WTC11 (cell line): ENCODE data around the gene CD209. TPM values are rescaled to one million over a fixed set of nuclear protein-coding genes. Genes with fewer than 3 reads are reported as not detected.

ENCODE experiments used
- ATAC-seq: fragments of 200-7000 bp; cut with Tn5 transposase; 2 replicates; pipeline ENCODE4 v1.10.0; 2021; ENCODE audit warnings: mild to moderate bottlenecking, moderate library complexity
- CTCF ChIA-PET: fragments of 300-600 bp; sonication (Branson Sonifier 250); formaldehyde crosslinking; loops from one replicate; lab custom pipeline; 2021; ENCODE audit warnings: antibody characterized with exemption; lab: Charles Lee
- POLR2A ChIA-PET: fragments of 350-600 bp; sonication (Branson Sonifier 250); formaldehyde crosslinking; loops from one replicate; lab custom pipeline; 2021; ENCODE audit warnings: antibody characterized with exemption; lab: Charles Lee
- DNase-seq: peaks from one replicate; pipeline ENCODE4 v3.0.0; 2021; ENCODE audit warnings: low spot score
- H3K27ac Mint-ChIP-seq: 2 replicates; pipeline ENCODE4 v1.8.0; 2021; ENCODE audit warnings: mixed read lengths
- H3K27me3 Mint-ChIP-seq: 2 replicates; pipeline ENCODE4 v1.8.0; 2021; ENCODE audit warnings: low read depth, mild to moderate bottlenecking, moderate library complexity, mixed read lengths
- H3K36me3 Mint-ChIP-seq: 2 replicates; pipeline ENCODE4 v1.8.0; 2021; ENCODE audit warnings: mixed read lengths
- H3K4me1 Mint-ChIP-seq: 2 replicates; pipeline ENCODE4 v1.8.0; 2022; ENCODE audit warnings: mixed read lengths
- H3K4me3 Mint-ChIP-seq: 2 replicates; pipeline ENCODE4 v1.8.0; 2021; ENCODE audit warnings: mild to moderate bottlenecking, moderate library complexity, mixed read lengths
- H3K9me3 Mint-ChIP-seq: 2 replicates; pipeline ENCODE4 v1.8.0; 2021; ENCODE audit warnings: mixed read lengths
- CBFB ChIP-seq: sonication (generic); formaldehyde crosslinking; IDR thresholded peaks from 2 replicates; pipeline ENCODE4 v1.8.1; 2022; ENCODE audit warnings: mild to moderate bottlenecking, low read depth, missing genetic modification reagents
- CREB1 ChIP-seq: sonication (generic); formaldehyde crosslinking; IDR thresholded peaks from 2 replicates; pipeline ENCODE4 v1.8.0; 2023; ENCODE audit warnings: mild to moderate bottlenecking, missing genetic modification reagents
- E2F1 ChIP-seq: sonication (generic); formaldehyde crosslinking; IDR thresholded peaks from 2 replicates; pipeline ENCODE4 v1.8.0; 2022; ENCODE audit warnings: mild to moderate bottlenecking, missing genetic modification reagents
- ELF4 ChIP-seq: sonication (generic); formaldehyde crosslinking; IDR thresholded peaks from 2 replicates; pipeline ENCODE4 v1.8.1; 2022; ENCODE audit warnings: low read depth, mild to moderate bottlenecking, moderate library complexity, missing genetic modification reagents
- ESRRA ChIP-seq: sonication (generic); formaldehyde crosslinking; IDR thresholded peaks from 2 replicates; pipeline ENCODE4 v1.8.1; 2022; ENCODE audit warnings: mild to moderate bottlenecking, missing genetic modification reagents, borderline replicate concordance
- ETV6 ChIP-seq: sonication (generic); formaldehyde crosslinking; IDR thresholded peaks from 2 replicates; pipeline ENCODE4 v1.8.1; 2022; ENCODE audit warnings: mild to moderate bottlenecking, missing genetic modification reagents
- GTF2I ChIP-seq: fragments of 250-450 bp; sonication (Bioruptor Pico); conservative IDR thresholded peaks from 2 replicates; pipeline ENCODE4 v1.4.0; 2021; ENCODE audit warnings: mild to moderate bottlenecking
- NFATC4 ChIP-seq: fragments of 250-450 bp; sonication (Bioruptor Pico); IDR thresholded peaks from 2 replicates; pipeline ENCODE4 v1.9.0; 2021; ENCODE audit warnings: mild to moderate bottlenecking
- NFYB ChIP-seq: sonication (generic); formaldehyde crosslinking; conservative IDR thresholded peaks from 2 replicates; pipeline ENCODE4 v1.8.0; 2022; ENCODE audit warnings: low read depth, missing genetic modification reagents
- SOX15 ChIP-seq: fragments of 250-450 bp; sonication (Bioruptor Pico); IDR thresholded peaks from 2 replicates; pipeline ENCODE4 v1.9.0; 2021; ENCODE audit warnings: mild to moderate bottlenecking
- SP1 ChIP-seq: sonication (generic); formaldehyde crosslinking; conservative IDR thresholded peaks from 2 replicates; pipeline ENCODE4 v1.8.1; 2022; ENCODE audit warnings: missing genetic modification reagents
- STAT6 ChIP-seq: sonication (generic); formaldehyde crosslinking; conservative IDR thresholded peaks from 2 replicates; pipeline ENCODE4 v1.8.1; 2023; ENCODE audit warnings: mild to moderate bottlenecking, low read depth, missing genetic modification reagents, moderate library complexity
- TCF7 ChIP-seq: sonication (generic); formaldehyde crosslinking; IDR thresholded peaks from 2 replicates; pipeline ENCODE4 v1.8.0; 2022; ENCODE audit warnings: mild to moderate bottlenecking, low read depth, missing genetic modification reagents, moderate library complexity
- ZNF232 ChIP-seq: sonication (generic); formaldehyde crosslinking; IDR thresholded peaks from 2 replicates; pipeline ENCODE4 v1.8.0; 2022; ENCODE audit warnings: mild to moderate bottlenecking, missing genetic modification reagents
- ZNF263 ChIP-seq: sonication (generic); formaldehyde crosslinking; IDR thresholded peaks from 2 replicates; pipeline ENCODE4 v1.8.1; 2022; ENCODE audit warnings: low read depth, mild to moderate bottlenecking, moderate library complexity, missing genetic modification reagents
- total RNA-seq: library from RNA; stranded (reverse); gene quantifications from 3 replicates; pipeline ENCODE4 v1.2.3, GENCODE V29; 2021
- TF ChIP-seq, protein P1 (sequence below): fragments of 250-450 bp; sonication (Bioruptor Pico); IDR thresholded peaks from 2 replicates; pipeline ENCODE4 v1.9.0; 2021; ENCODE audit warnings: mild to moderate bottlenecking
- TF ChIP-seq, protein P2 (sequence below): sonication (generic); formaldehyde crosslinking; IDR thresholded peaks from 2 replicates; pipeline ENCODE4 v1.8.1; 2023; ENCODE audit warnings: mild to moderate bottlenecking, missing genetic modification reagents
- TF ChIP-seq, protein P3 (sequence below): sonication (generic); formaldehyde crosslinking; IDR thresholded peaks from 2 replicates; pipeline ENCODE4 v1.8.1; 2023; ENCODE audit warnings: mild to moderate bottlenecking, moderate library complexity, missing genetic modification reagents
- TF ChIP-seq, protein P4 (sequence below): fragments of 250-450 bp; sonication (Bioruptor Pico); IDR thresholded peaks from 2 replicates; pipeline ENCODE4 v1.9.0; 2021; ENCODE audit warnings: mild to moderate bottlenecking, borderline replicate concordance

Gene CD209
- total RNA-seq, 1 experiment from 2014 or later: not detected

DNA sequence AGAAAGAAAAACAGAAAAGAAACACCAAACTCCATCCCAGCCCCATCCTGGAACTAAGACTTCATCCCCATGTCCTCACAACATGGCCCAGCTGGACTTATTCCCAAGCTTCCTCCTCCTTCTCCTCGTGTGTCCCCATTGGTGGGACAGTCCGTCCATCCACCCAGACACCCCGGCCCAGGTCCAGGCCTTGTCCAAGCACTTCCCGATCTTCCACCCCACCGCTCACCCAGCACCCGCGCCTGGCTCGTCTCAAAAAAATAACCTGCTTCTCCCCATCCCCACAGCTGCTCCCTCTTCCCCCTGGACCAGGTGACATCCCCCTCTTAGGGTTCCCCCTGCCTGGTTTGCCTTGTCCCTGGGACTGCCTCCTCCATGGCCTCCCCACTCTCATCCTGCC is 44.0 kb downstream of the CD209 start:
- H3K27ac Mint-ChIP-seq: no peak overlapping the region
- CTCF ChIA-PET: interaction anchor here (0.7 to 1.0 kb wide), 3 partner anchors 22 to 135 kb away, joined by 4 to 6 read pairs (median 4); partner anchors contain the start of gene TRAPPC5
- TF ChIP-seq, protein P1, sequence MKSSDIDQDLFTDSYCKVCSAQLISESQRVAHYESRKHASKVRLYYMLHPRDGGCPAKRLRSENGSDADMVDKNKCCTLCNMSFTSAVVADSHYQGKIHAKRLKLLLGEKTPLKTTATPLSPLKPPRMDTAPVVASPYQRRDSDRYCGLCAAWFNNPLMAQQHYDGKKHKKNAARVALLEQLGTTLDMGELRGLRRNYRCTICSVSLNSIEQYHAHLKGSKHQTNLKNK (CRISPR knock-in tag): no peak
- TF ChIP-seq GTF2I (CRISPR knock-in tag) (no peak), NFATC4 (CRISPR knock-in tag) (no peak), NFYB (CRISPR knock-in tag) (no peak), ELF4 (CRISPR knock-in tag) (no peak), STAT6 (CRISPR knock-in tag) (no peak), CREB1 (CRISPR knock-in tag) (no peak), CBFB (CRISPR knock-in tag) (no peak), TCF7 (CRISPR knock-in tag) (no peak), ZNF263 (CRISPR knock-in tag) (no peak), SP1 (no peak), SOX15 (CRISPR knock-in tag) (no peak), ZNF232 (CRISPR knock-in tag) (no peak), E2F1 (CRISPR knock-in tag) (no peak), ETV6 (CRISPR knock-in tag) (no peak), ESRRA (CRISPR knock-in tag) (no peak)
- TF ChIP-seq, protein P2, sequence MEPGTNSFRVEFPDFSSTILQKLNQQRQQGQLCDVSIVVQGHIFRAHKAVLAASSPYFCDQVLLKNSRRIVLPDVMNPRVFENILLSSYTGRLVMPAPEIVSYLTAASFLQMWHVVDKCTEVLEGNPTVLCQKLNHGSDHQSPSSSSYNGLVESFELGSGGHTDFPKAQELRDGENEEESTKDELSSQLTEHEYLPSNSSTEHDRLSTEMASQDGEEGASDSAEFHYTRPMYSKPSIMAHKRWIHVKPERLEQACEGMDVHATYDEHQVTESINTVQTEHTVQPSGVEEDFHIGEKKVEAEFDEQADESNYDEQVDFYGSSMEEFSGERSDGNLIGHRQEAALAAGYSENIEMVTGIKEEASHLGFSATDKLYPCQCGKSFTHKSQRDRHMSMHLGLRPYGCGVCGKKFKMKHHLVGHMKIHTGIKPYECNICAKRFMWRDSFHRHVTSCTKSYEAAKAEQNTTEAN (CRISPR knock-in tag): no peak
- TF ChIP-seq, protein P3, sequence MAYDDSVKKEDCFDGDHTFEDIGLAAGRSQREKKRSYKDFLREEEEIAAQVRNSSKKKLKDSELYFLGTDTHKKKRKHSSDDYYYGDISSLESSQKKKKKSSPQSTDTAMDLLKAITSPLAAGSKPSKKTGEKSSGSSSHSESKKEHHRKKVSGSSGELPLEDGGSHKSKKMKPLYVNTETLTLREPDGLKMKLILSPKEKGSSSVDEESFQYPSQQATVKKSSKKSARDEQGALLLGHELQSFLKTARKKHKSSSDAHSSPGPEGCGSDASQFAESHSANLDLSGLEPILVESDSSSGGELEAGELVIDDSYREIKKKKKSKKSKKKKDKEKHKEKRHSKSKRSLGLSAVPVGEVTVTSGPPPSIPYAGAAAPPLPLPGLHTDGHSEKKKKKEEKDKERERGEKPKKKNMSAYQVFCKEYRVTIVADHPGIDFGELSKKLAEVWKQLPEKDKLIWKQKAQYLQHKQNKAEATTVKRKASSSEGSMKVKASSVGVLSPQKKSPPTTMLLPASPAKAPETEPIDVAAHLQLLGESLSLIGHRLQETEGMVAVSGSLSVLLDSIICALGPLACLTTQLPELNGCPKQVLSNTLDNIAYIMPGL (CRISPR knock-in tag): no peak
- TF ChIP-seq, protein P4, sequence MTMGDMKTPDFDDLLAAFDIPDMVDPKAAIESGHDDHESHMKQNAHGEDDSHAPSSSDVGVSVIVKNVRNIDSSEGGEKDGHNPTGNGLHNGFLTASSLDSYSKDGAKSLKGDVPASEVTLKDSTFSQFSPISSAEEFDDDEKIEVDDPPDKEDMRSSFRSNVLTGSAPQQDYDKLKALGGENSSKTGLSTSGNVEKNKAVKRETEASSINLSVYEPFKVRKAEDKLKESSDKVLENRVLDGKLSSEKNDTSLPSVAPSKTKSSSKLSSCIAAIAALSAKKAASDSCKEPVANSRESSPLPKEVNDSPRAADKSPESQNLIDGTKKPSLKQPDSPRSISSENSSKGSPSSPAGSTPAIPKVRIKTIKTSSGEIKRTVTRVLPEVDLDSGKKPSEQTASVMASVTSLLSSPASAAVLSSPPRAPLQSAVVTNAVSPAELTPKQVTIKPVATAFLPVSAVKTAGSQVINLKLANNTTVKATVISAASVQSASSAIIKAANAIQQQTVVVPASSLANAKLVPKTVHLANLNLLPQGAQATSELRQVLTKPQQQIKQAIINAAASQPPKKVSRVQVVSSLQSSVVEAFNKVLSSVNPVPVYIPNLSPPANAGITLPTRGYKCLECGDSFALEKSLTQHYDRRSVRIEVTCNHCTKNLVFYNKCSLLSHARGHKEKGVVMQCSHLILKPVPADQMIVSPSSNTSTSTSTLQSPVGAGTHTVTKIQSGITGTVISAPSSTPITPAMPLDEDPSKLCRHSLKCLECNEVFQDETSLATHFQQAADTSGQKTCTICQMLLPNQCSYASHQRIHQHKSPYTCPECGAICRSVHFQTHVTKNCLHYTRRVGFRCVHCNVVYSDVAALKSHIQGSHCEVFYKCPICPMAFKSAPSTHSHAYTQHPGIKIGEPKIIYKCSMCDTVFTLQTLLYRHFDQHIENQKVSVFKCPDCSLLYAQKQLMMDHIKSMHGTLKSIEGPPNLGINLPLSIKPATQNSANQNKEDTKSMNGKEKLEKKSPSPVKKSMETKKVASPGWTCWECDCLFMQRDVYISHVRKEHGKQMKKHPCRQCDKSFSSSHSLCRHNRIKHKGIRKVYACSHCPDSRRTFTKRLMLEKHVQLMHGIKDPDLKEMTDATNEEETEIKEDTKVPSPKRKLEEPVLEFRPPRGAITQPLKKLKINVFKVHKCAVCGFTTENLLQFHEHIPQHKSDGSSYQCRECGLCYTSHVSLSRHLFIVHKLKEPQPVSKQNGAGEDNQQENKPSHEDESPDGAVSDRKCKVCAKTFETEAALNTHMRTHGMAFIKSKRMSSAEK (CRISPR knock-in tag): no peak
- TF ChIP-seq, all 79 proteins: peak for 0
- Mint-ChIP-seq H3K9me3 (no peaks in the 10 kb centered on the region), H3K36me3 (no peaks in the 10 kb centered on the region), H3K27me3 (peaks cover 12% of the 10 kb centered on the region), H3K4me3 (no peak overlapping the region), H3K4me1 (peaks cover 10% of the 10 kb centered on the region; the same call in 1 of the 2 replicates)
- ATAC-seq (no peak), DNase-seq (no peak)
- POLR2A ChIA-PET: interaction anchor here (0.6 kb wide), 1 partner anchor 74 kb away, joined by 4 read pairs; the partner anchor contains the start of genes PET100 and XAB2
